Adrenal gland (tissue), 5 donors: Measurements from ENCODE around the gene RBM19.

Experiments used
- CTCF ChIP-seq, 6 experiments: fragments of 450-650 bp in 4 of 6; fragments of 200-600 bp in 2 of 6; sonication (generic) in 1 of 6; IDR thresholded peaks; 1 replicate in 5 of 6; 2 replicates in 1 of 6; pipeline versions ENCODE4 v1.5.1 to v1.8.0; 2016 to 2021; ENCODE audit warnings: antibody characterized with exemption in 6 of 6, mild to moderate bottlenecking in 2 of 6, moderate library complexity in 1 of 6
- POLR2A ChIP-seq, 2 donors: fragments of 450-650 bp; IDR thresholded peaks; one replicate each; pipeline ENCODE4 v1.6.1; 2017; ENCODE audit warnings: antibody characterized with exemption in 2 of 2, mild to moderate bottlenecking in 2 of 2, moderate library complexity in 1 of 2
- donor health status: DM: no; HTN: no; CAD: no.

GRCh38 chr12:113930249-113930648 is 35.9 kb downstream of the RBM19 start:
- TF ChIP-seq CTCF (IDR thresholded peaks at IDR 0.05) (no peak), POLR2A (IDR thresholded peaks at IDR 0.05) (no peak)
